ENCODE data around the gene ELK3.

GRCh38 chr12:96195845-96196451, 1.8 kb downstream of the ELK3 start:
- no peak for TF ChIP-seq RAD21 (conservative IDR thresholded peaks at IDR 0.05 in 1 of 2, IDR thresholded peaks at IDR 0.05 in 1 of 2)
- TF ChIP-seq CTCF (IDR thresholded peaks at IDR 0.05) = no peak
- TF ChIP-seq EP300 (IDR thresholded peaks at IDR 0.05) = no peak
- no peak for TF ChIP-seq JUNB (IDR thresholded peaks at IDR 0.05)
- TF ChIP-seq GATA3 (IDR thresholded peaks at IDR 0.05; ENCODE audit: borderline replicate concordance) = no peak
- no peak for TF ChIP-seq MYC (IDR thresholded peaks at IDR 0.05; ENCODE audit: borderline replicate concordance, low read length)
- no peak for TF ChIP-seq PHF8 (IDR thresholded peaks at IDR 0.05; ENCODE audit: borderline replicate concordance, low read depth)
- TF ChIP-seq FOSL2 (IDR thresholded peaks at IDR 0.05) = no peak
- peak; percentile 2 for TF ChIP-seq FOSL2 (CRISPR knock-in tag; IDR thresholded peaks at IDR 0.05)

Data from A549 (cell line).